Gastrocnemius medialis (tissue), 4 donors: ENCODE data around the gene TTC16. TPM values are rescaled to one million over a fixed set of nuclear protein-coding genes. Genes with fewer than 3 reads are reported as not detected.

Source experiments
- ATAC-seq, 2 donors: fragments of 150-250 bp; one replicate each; pipeline ENCODE4 v1.9.1; 2016
- DNase-seq, 2 donors: peaks; one replicate each; pipeline ENCODE4 v3.0.0-alpha.2; 2019
- H3K27ac ChIP-seq, 4 donors: fragments of 200-600 bp; sonication (generic); 1 replicate in 1 of 4; 2 replicates in 3 of 4; pipeline ENCODE4 v1.5.1; 2016 to 2018; ENCODE audit warnings: mild to moderate bottlenecking in 2 of 4, moderate library complexity in 1 of 4
- H3K27me3 ChIP-seq, 3 donors: fragments of 200-600 bp; sonication (generic) in 2 of 3; 1 replicate in 1 of 3; 2 replicates in 2 of 3; pipeline versions ENCODE4 v1.5.1 to v1.6.0; 2016 to 2019; ENCODE audit warnings: mild to moderate bottlenecking in 1 of 3, moderate library complexity in 1 of 3
- H3K36me3 ChIP-seq, 2 donors: fragments of 200-600 bp; sonication (generic) in 1 of 2; one replicate each; pipeline ENCODE4 v1.5.1; 2017 to 2018
- H3K4me1 ChIP-seq, 2 donors: fragments of 200-600 bp; sonication (generic) in 1 of 2; one replicate each; pipeline ENCODE4 v1.5.1; 2016 to 2017; ENCODE audit warnings: mild to moderate bottlenecking in 2 of 2
- H3K4me3 ChIP-seq, 4 donors: fragments of 200-600 bp; sonication (generic) in 3 of 4; 1 replicate in 1 of 4; 2 replicates in 3 of 4; pipeline ENCODE4 v1.5.1; 2016 to 2019; ENCODE audit warnings: mild to moderate bottlenecking in 2 of 4
- H3K9me3 ChIP-seq, 3 donors: fragments of 200-600 bp; sonication (generic) in 2 of 3; 1 replicate in 1 of 3; 2 replicates in 2 of 3; pipeline ENCODE4 v1.5.1; 2016 to 2019
- POLR2A ChIP-seq, 2 donors: fragments of 450-650 bp; IDR thresholded peaks; one replicate each; pipeline ENCODE4 v1.6.1; 2017; ENCODE audit warnings: antibody characterized with exemption in 2 of 2, mild to moderate bottlenecking in 2 of 2, moderate library complexity in 2 of 2
- in situ Hi-C, 4 donors: fragments of 200-750 bp; cut with MboI; loops; one replicate each; pipeline versions ENCODE4 v1.15.0 to v1.8.0; 2017; ENCODE audit warnings: low sequenced_read_pairs in 4 of 4
- intact Hi-C: fragments of 100-400 bp; cut with DNase I; formaldehyde crosslinking; loops from one replicate; pipeline ENCODE4 v1.15.1; 2023; ENCODE audit warnings: low total_unique reads
- total RNA-seq, 4 donors: library from RNA; depleted of rRNA; stranded (reverse); fragments of >200 nt; gene quantifications; one replicate each; pipeline versions ENCODE4 v1.1.0 to v1.2.3, GENCODE V29; 2016
- TF ChIP-seq, protein P1 (sequence below), 5 experiments: fragments of 450-650 bp in 3 of 5; fragments of 200-600 bp in 2 of 5; sonication (generic) in 2 of 5; IDR thresholded peaks in 4 of 5; conservative IDR thresholded peaks in 1 of 5; 1 replicate in 4 of 5; 2 replicates in 1 of 5; pipeline ENCODE4 v1.5.1; 2016 to 2019; ENCODE audit warnings: antibody characterized with exemption in 5 of 5, mild to moderate bottlenecking in 3 of 5, moderate library complexity in 3 of 5

The TTC16 gene
- total RNA-seq, 4 donors from 2014 or later: not detected

DNA sequence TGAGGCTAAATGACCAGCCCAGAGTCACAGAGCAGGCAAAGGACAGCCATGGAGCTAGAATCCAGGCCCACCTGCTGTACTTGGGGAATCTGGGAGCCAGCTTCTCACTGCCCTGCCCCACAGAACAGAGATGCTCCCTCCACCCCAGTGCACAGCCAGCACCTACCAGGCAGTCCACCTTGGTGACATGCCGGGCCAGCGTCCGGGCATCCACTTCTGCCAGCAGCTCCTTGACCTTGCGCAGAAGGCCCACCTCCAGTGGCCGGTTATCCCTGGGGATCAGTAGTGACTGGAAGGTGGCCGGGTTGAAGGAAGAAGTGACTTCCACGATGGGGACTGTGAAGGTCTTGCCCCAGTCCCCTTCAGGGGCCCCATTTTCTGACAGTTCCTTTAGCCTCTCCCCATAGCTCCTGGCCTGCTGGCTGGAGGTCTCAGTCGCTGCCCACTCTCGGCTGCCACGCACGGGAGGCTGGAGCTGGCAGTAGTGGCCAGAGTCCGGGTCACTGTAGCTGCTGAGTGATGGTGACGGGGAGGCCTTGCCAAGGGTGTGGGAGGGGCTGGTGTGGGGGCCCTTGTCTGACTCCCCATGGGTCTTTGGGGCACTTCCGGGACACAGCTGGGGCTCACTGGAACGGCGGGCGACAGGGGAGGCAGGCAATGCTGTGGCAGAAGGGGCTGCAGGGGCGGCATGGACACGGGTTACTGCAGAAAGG lies 28.7 kb downstream of the TTC16 start:
- in situ Hi-C loops (no loop called here), intact Hi-C loops (no loop called here)
- Histone ChIP-seq H3K4me3 (no peak overlapping the region), H3K4me1 (peaks cover 11 to 18% of the 10 kb centered on the region in 2 donors), H3K9me3 (no peaks in the 10 kb centered on the region), H3K36me3 (no peaks in the 10 kb centered on the region), H3K27me3 (no peaks in the 10 kb centered on the region), H3K27ac (no peak overlapping the region)
- ATAC-seq (no peak), DNase-seq (no peak)
- TF ChIP-seq POLR2A (IDR thresholded peaks at IDR 0.05): no peak
- TF ChIP-seq, protein P1, sequence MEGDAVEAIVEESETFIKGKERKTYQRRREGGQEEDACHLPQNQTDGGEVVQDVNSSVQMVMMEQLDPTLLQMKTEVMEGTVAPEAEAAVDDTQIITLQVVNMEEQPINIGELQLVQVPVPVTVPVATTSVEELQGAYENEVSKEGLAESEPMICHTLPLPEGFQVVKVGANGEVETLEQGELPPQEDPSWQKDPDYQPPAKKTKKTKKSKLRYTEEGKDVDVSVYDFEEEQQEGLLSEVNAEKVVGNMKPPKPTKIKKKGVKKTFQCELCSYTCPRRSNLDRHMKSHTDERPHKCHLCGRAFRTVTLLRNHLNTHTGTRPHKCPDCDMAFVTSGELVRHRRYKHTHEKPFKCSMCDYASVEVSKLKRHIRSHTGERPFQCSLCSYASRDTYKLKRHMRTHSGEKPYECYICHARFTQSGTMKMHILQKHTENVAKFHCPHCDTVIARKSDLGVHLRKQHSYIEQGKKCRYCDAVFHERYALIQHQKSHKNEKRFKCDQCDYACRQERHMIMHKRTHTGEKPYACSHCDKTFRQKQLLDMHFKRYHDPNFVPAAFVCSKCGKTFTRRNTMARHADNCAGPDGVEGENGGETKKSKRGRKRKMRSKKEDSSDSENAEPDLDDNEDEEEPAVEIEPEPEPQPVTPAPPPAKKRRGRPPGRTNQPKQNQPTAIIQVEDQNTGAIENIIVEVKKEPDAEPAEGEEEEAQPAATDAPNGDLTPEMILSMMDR (IDR thresholded peaks at IDR 0.05 in 4 of 5, conservative IDR thresholded peaks at IDR 0.05 in 1 of 5): no peak

DNA sequence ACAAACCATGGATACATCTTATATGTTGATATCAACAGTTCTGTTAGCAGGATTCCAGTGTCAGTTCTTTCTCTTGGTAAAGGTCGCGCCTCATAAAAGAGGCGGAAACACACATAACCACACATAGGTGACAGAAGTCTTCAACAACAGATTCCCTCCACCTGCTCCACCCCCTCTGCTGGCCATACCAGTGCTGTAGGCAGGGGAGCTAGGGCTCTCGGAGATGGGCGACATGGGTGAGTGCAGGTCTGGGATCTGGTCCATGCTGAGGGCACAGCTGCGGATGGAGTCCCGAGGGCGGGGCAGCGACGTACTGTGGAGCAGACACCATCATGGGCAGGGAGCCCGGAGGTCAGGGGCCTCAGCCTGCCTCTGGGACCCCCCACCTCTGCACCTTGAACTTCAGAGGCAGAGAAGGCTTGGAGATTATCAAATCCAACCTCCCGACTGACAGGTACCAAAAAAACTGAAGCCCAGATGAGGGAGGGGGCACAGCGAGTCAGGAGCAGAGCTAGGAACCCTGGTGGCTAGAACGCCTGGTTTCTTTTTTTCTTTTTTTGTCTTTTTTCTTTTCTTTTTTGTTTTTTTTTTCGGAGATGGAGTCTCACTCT lies 31.2 kb downstream of the TTC16 start:
- intact Hi-C loops (no loop called here), in situ Hi-C loops (no loop called here)
- H3K36me3 ChIP-seq: no peaks in the 10 kb centered on the region

DNA sequence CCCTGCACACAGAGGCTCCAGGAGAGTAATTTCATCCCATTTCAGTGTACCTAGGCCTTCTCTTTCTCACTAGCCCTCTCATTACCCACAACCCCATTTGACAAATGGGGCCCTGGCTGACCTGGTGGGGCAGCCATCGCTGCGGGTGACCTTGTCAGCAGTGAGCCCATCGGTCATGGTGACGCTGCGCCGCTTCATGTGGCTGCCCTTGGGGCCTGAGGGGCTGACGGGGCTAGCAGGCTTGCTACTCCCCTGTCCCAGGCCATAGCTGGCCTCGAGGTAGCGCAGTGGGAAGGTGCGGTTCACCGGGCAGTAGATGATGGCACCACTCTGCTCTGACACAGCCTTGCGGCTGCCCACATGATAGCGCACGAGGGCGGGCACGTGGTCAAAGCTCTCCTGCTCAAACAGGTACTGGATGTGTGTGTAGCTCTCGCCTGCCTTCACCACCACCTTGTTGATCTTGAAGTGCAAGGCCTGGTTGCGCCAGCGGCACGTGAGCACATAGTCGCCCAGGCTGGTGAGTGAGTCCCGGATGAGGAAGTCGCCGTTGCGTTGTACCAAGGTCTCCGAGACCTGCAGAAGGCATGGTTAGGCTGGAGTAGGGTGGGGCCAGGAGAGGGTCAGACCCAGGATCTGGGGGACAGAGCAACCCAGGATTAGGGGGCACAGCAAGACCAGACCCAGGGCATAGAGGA lies 33.4 kb downstream of the TTC16 start:
- Histone ChIP-seq H3K27me3 (peaks cover 7 to 15% (median 7%) of the 10 kb centered on the region in 3 donors), H3K4me1 (peaks cover 0 to 2% of the 10 kb centered on the region in 2 donors), H3K9me3 (no peaks in the 10 kb centered on the region), H3K27ac (no peak overlapping the region), H3K36me3 (no peaks in the 10 kb centered on the region), H3K4me3 (no peak overlapping the region)
- ATAC-seq (peak in 1 of 2 donors; percentile 14), DNase-seq (no peak)
- intact Hi-C loops (no loop called here), in situ Hi-C loops (no loop called here)
- TF ChIP-seq, protein P1 (IDR thresholded peaks at IDR 0.05 in 4 of 5, conservative IDR thresholded peaks at IDR 0.05 in 1 of 5): no peak
- TF ChIP-seq POLR2A (IDR thresholded peaks at IDR 0.05): no peak

More for the DNA sequence above, 31.2 kb downstream of the TTC16 start:
- Histone ChIP-seq H3K4me1 (no peaks in the 10 kb centered on the region), H3K9me3 (no peaks in the 10 kb centered on the region), H3K27me3 (no peaks in the 10 kb centered on the region), H3K27ac (no peak overlapping the region), H3K4me3 (no peak overlapping the region)
- DNase-seq (no peak), ATAC-seq (no peak)
- TF ChIP-seq, protein P1 (IDR thresholded peaks at IDR 0.05 in 4 of 5, conservative IDR thresholded peaks at IDR 0.05 in 1 of 5): no peak
- TF ChIP-seq POLR2A (IDR thresholded peaks at IDR 0.05): no peak

DNA sequence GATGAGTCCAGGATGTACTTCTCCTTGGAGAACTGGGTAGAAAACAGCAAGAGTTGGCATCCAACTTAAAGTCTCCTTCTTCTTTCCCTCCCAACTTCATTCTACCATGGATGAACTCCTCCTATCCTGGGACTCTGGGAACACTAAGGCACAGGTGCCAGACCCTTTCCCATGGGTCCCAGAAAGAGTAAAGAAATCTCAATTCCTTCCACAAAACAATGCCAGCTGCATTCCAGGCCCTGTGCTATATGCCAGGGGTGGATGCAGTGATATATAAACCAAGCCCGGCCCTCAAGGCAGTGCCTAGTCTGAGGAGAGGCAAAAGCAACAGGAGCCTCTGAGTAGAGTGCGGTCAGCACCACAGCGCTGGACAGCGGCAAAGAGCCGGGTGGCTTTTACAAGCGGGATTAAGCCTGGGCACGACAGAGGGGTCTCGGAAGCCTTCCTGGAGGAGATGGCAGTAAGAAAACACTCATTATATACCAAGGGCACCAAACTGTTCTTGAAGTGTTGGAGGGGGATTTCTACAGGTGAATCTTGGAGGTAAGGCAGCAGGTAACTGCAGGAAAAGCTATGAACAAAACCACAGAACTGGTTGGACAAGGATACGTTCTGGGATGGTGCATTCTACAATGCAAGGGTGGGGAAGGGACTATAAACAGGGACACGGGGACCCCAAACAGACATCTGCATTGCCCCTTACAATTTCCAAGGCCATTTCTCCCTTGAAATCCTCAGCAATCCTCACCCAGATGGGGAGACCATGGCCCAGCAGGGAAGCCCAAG lies 35.6 kb downstream of the TTC16 start:
- intact Hi-C loops: no loop called here
- peaks cover 11 to 32% (median 27%) of the 10 kb centered on the region in 3 donors for H3K27me3 ChIP-seq
- no peak for DNase-seq
- TF ChIP-seq, protein P1 (IDR thresholded peaks at IDR 0.05 in 4 of 5, conservative IDR thresholded peaks at IDR 0.05 in 1 of 5): no peak
- no peak for TF ChIP-seq POLR2A (IDR thresholded peaks at IDR 0.05)
- H3K4me1 ChIP-seq: peaks cover 0 to 7% of the 10 kb centered on the region in 2 donors
- ATAC-seq: no peak
- no peak overlapping the region for H3K27ac ChIP-seq
- in situ Hi-C loops: no loop called here
- no peaks in the 10 kb centered on the region for H3K9me3 ChIP-seq
- no peak overlapping the region for H3K4me3 ChIP-seq
- no peaks in the 10 kb centered on the region for H3K36me3 ChIP-seq
